Activated CD4-positive, CD25-positive, alpha-beta regulatory T cell (primary cell): ENCODE data around the gene MARCHF3.
"Not testable (repeated sequence)": the region's sequence is repeated elsewhere in the genome, so short reads cannot be mapped to it uniquely, and the experiment has no call there.

Source experiments
- DNase-seq, 4 experiments: peaks; one replicate each; lab custom pipeline; 2025; lab: John Stamatoyannopoulos, UW

Gene MARCHF3, protein sequence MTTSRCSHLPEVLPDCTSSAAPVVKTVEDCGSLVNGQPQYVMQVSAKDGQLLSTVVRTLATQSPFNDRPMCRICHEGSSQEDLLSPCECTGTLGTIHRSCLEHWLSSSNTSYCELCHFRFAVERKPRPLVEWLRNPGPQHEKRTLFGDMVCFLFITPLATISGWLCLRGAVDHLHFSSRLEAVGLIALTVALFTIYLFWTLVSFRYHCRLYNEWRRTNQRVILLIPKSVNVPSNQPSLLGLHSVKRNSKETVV

DNA sequence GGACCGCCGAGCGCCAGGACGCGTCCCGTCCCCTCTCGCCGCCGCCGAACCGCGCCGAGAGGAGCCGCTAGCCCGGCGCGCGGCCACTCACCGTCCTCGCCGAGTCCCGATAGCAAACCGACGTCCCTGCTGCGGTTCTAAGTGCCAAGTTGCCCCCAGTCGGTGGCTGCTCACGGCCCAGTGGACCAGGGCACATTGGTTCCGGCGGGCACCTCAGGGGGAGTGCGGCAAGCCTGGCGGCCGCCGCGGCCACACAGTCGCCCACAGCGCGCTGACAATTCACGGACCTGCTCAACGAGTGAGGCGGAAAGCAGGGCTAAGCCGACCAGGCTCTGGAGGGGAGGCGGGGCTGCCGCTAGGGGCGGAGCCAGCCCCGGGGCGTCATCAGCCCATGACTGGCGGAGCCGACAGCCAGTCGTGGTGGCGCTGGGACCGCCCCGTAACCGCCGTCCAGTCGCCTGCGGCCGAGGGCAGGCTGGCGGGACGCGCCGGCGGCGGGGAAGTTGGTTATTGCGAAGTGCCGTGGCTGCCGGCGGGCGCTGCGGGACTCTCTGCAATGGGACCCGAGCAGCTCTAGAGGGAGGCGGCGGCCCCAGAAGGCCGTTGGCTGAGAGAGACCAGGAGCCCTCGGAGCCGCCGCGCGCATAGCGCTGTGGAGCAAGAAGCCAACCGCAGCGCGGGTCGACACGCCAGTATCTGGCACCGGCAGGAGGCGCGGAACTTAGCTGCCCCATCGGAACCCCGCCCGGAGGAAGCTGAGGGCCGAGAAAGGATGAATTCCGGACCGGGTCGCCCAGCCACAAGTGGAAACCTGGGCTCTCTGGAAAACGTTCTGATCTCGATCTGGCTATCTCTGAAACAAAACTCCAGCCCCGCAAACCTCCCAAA is at the start of gene MARCHF3:
TSS of gene MARCHF3 (minus strand) at position 300 of the 888 bp plus-strand sequence. CDS start 112,387 bp downstream, outside the sequence.
- DNase-seq: peak; percentile 86 to 92 (median 87)

DNA sequence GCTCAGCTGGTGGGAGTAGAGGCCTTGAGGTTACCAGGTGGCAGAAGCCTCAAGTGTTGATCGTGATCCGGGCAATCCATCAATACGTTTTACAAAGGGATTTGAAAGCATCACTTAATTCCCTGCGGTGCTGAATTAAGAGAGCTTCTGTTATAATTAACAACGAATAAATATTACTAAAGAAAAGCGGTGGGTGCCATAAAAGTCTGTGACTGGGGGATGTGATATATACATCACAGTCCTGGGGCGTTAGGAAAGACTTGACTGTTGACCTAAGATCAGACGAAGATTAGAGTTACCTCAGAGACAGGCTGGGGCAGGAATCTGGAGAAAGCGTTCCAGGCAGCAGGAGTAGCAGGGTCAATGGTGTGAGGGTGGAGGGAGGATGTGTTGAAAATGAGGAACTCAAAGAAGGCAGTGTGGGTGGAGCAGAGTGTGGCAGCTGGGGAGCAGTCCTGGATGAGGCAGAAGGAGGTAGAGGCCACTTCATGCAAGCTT is 49.7 kb upstream of the MARCHF3 start:
- no peak for DNase-seq

DNA sequence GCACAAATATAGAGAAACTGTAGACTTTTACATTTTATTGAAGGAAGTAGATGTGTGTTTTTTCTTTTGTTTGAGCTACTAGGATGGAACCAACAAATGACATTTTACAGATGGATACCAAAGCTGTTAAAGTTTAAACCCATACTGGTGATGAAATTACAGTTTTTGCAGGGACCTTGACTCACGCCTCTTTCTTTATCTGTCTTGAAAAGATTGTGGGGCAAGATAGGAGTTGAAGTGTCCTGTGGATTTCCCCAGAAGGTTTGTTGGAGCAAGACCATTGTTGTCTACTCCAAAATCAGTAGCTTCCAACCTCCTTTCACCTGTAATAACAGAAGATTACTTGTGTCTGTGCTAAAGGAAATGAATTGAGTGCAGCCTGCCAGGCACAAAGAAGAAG is 47.0 kb upstream of the MARCHF3 start:
- no peak for DNase-seq

DNA sequence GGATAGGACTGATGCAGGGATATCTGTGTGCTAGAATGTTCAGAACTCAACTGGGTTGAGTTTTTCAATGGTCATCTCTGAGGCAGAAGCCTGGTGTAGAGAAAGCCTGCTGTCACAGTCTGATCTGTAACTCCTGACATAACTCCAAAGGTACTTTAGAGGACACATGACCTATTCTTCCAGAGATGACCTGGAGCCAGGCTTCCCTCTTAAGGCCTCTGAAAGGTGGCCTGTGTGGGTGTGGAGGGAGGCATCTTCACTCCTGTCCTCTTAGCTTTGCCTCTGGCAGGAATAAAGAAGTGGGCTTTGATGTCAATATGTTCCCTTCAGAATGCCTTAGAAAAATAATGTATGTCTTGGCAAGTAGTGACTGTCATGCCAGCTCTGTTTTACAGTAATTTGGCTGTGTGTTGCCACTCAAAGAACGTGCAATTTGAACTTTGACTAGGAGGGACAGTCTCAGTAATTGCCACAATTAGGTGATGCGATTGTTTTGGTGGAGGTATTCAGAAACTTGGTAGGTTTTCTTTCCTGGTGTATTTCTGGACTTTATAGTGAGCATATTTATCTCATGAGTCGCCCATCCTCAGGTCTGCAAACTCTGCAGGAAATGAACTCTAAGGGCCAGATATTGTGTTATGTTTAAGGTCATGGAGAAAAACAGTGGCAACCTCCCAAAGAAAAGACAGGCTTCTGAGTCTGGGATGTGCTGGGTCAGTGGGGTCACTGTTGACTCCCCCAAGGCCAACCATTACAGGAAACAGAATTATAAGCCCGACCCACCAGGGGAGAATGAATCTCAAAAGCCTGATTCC is 46.2 kb upstream of the MARCHF3 start:
- DNase-seq: no peak

DNA sequence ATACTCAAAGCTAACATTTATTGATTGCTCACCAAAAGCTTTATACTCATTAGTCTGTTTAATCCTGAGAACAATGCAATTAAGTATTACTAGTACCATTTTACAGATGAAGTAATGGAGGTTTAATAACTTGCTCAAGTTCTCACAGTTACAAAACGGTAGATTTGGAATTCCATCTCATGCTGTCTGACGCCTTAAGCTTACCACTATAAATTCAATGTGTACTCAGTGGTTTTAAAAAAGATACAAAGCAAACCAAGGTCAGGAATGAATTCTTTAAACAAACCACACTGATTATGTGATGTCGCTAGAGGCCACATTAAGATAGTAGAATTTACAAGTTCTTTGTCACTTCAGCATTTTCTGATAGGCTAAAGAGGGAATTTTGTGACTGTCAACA is 44.1 kb upstream of the MARCHF3 start:
- no peak for DNase-seq

DNA sequence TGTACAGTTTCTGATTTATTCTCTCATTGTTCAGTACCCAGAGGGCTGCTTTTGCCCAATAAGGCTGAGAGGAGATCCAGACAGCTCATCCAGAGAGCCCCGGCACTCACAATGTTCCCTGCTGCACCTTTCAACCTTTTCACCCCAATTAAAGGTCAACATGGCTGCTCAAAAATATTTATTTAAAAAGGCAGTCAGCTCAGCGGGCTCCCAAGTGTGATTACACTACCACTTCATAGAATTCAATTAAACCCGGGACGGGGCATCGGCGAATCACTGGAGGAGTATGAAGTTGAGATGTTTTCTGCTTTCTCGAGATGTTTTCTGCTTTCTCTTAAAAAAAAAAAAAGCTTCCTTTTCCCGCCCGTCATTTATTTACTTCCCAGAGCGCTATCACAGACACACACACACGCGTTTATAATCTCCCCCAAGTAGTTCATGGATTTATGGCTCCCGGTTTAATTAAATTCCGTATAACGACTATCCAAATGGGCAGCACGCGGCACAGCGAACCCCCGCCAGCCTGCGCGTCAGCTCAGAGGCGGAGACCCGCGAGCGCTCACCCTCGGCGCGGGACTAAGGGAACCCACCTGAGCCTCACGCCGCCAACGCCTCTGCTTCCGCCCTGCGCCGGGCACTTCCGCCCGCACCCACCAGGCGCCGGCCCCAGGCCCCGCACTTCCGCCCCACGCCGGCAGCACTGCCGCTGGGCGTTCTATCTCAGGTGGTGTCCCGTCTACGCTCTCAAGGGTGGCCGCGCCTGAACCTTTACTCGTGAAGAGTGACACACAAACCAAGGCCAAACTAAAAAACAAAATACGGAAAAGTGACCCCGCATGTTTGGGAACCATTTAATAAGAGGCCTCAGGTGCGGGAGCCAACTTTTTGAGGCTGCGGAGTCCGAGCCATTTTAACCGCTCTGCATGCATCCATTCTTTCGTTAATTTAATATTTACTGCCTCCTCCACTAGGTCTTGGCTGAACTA is 42.8 kb upstream of the MARCHF3 start, which contains the start of gene C5orf63:
TSS of gene C5orf63 (minus strand) at position 642 of the 986 bp plus-strand sequence. CDS start 14,507 bp downstream, outside the sequence.
- DNase-seq: peak; percentile 41 to 61 (median 54)

DNA sequence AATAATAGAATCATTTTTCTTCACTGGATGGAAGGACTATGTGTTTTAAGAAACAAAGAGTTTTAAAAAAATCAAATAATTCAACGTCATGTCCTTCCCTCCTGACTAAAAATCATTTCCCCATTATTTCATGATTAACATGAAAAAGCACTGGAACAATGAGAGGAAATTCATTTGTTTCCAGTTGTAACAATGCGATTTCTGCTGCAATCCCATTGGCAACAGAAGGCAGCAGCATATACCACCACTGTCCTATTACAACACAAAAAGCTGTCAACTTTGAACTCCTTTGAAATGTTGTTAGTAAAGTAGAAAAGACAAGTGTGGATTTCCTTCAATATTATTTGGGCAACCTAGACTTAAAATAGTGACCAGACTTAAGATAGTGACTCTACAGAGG is 39.9 kb upstream of the MARCHF3 start:
- no peak for DNase-seq

DNA sequence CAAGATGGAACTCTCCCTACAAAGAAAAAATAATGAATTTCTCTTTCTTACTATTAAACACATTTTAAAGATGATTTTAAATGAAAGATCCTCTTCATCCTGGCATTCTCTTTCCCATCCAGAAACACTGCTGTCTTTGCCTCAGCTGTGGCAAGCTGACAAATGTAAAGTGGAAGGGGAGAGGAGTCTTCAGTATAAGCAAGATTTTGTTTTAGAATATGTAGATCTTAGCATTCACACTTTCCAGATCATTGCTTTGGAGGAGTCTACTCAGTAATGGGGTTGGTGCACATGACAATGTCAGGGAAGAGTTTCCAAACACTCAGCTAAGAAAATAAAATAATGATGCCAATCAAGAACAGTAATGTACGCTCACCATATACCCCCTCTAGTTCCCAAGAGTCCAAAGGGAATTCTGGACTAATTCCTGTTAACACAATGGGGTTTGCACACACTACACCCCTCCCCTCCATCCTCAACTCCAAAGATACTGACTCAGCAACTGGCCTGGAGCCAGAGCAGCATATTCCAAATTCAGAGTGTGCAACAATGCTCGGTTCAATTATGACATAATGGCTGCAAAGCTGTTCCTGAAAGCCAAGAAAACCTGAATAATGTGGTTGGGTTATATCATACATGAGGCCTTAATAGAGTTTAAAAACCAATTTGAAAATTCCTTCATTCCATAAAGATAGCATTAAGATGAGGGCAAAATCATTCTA is 38.3 kb upstream of the MARCHF3 start:
- no peak for DNase-seq

DNA sequence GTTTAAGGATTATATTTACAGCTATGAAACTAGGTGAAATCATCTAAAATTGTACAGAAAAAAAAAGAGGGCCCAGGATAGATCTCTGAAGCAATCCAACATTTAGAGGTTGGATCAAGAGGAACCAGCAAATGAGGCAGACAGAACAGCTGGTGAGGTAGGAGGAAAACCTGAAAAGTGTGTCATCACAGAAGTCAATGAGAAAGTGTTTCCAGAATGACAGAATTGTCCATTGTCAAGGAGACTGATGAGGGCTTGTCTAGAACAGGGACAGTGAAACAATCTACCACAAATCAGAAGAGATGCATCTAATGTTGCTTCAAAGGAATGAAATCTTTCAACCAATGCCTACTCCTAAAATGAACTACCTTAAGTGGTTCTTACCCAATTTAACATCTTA is 36.4 kb upstream of the MARCHF3 start:
- no peak for DNase-seq

DNA sequence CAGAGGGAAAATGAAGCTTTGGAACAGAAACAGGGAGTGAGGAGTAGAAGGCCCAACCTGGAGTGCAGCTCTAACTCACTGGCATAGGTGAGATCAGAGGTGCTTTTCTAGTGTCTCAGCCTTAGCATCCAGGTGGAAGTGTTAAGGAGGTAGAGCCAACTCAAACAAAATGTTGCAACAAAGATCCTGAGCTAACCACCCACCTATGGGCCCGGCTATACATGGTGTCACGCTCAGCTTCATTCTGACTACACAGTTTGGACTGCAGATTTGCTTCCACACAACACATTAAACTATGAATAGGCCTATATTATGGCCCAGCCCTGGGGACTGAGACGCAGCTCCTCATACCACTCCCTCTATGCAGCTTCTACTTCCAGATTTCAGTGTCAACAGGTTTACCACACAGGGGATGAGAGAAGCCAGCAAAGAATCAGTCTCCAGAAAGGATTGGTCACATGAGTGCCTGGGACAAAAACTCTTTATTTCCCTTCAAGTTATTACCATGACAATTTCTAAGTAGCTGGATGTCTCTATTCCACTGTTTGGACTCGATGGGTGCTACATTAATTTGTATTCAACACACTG is 34.0 kb upstream of the MARCHF3 start:
- no peak for DNase-seq

DNA sequence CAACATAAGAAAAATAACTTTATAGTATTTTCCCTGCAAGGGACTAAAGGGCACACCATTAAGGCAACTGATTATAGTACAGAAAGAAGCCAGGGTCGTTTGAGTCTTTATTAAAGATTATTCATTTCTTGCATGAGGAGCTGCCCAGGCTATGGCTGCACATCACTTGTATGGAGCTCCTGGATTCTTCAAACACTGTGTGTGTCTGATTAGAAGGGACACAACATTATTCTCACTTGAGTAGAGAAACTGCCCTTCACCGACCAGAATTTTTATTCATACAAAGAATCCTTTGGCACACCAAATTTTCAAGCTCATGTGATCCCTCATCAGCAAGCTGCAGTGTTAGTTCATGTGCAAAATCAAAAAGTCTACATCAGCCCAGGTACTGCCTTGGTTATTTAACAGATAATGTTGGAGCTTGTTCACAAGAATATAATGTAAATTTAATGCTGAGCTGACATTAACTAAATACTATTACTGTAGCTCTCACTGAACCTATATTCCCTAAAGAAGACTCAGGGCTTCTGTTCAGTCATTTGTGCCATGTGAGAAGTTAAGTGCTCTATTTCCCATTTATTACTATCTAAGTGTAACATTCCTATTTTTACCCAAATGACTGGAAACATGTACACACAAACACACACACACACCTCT is 33.0 kb upstream of the MARCHF3 start:
- no peak for DNase-seq

DNA sequence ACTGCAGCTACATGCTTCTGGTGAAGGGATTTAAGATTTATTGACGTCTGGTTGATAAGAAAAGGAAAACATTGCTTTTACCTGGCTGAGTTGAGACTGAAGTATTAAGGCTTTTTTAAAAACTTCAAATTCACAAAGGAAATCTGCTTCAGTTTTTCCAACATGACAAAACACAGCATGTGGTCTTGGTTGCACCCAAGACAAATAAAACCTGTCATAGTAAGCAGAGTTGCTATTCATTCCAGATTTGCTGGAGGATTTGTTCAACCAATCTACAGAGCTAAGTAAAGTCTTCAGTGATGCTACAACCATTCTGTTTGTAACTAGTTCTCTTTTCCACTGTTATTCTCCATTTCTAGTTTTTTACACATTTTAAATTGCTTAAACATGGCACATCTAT is 31.6 kb upstream of the MARCHF3 start:
- DNase-seq: no peak

DNA sequence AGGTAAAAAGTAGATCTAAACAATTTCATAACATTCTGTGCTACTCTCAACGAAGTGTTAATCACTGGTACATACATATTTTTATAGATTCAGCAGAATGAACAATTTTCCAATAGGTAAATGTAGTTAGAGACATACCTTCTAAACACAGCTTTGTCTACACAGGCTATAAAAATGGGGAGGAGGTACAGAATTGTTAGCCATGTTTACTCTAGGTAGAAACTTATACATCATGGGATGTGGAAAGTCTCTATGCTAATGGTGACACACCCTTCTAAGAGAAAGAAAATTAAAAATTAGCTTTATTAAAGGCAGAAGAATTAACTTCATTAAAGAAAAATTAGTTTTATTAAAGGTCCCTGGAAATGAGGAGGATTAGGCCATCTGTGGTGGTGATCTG is 31.2 kb upstream of the MARCHF3 start:
- no peak for DNase-seq

DNA sequence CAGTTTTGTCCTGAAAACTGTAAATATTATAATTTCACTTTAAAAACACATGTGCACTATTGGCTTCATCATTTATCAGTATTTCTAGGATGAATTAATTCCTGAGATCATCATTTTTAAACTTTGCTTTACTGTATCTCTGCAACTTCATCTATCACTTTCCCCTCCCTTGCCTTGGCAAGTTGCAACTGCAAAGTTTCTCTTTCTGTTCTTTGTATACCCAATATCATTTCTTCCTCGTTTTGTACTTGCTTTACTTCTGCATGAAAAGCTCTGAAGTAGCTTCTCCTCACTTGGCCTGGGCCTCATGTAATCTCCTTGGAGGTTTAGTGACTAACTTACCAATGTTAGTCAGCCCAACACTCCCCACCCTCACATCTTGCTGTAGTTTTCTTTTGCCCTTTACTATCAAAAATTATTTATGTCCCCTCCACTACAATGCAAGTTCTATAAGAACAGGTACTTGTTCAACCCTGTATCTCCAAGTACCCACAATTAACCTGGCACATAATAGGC is 30.2 kb upstream of the MARCHF3 start:
- DNase-seq: no peak

DNA sequence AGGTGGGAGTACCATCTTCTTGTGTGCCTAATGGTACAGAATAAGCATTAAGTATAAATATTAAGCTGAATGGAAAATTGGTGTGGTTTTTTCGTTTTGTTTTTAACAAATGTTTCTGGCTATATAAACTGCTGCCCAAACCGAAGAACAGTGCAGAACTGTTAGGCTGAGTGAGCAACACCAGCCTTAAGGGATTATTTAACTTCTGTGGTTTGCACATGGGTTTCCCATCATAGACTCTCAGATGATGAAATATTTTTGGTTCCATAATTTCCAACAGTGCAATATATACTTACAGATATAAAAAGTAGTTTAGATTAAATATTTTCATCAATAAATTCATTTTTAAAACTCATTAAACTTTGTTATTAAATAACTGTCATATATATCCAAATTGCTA is 26.5 kb upstream of the MARCHF3 start:
- no peak for DNase-seq

DNA sequence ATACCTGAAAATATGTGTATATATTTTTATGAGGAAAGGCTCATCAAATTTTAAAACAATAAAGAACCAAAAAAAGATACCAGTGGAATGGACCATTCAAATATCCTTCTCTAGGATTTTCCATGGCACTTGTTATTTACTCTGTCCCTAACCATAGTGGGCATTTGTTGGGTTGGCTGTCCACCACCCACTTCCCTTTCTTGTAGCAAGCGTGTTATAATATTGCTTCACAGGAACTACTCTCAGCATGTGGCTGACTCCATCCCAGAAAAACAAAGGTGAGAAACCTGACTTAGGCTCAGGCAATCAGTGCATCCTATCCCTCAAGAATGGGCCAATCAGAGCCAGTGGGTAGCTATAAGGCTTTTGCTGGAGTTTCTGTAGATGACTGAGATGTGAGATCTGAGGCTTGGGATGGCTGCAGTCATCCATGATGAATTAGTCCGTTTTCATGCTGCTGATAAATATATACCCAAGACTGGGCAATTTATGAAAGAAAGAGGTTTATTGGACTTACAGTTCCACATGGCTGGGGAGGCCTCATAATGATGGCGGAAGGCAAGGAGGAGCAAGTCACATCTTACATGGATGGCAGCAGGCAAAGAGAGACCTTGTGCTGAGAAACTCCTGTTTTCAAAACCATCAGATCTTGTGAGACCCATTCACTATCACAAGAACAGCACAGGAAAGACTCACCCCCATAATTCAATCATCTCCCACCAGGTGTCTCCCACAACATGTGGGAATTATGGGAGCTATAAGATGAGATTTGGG is 25.7 kb upstream of the MARCHF3 start:
- no peak for DNase-seq

DNA sequence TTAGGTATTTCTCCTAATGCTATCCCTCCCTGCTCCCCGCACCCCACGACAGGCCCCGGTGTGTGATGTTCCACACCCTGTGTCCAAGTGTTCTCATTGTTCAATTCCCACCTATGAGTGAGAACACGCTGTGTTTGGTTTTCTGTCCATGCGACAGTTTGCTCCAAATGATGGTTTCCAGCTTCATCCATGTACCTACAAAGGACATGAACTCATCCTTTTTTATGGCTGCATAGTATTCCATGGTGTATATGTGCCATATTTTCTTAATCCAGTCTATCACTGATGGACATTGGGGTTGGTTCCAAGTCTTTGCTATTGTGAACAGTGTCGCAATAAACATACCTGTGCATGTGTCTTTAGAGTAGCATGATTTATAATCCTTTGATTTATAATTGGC is 23.2 kb upstream of the MARCHF3 start:
- not testable (repeated sequence) for DNase-seq

DNA sequence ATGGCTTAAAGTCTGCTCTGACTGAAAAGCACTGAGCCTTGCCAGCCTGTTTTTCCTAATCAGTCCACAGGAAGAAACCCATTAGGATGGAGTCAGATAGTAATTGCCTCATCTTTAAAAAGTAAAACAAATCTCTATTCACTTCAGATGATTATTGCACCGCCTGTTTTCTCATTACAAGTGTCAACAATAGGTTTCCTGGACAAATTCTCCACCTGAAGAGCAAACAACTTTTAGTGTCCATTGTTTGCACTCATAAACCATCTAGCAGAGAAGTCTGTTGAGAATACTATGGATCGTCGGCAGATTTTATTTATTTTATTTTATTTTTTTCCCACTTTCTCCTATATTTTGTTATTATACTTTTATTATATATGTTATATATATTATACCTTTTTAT is 22.7 kb upstream of the MARCHF3 start:
- no peak for DNase-seq
